RPMI7951 (cell line): ENCODE measurements around the gene TBC1D2B. TPM values are rescaled to one million over a fixed set of nuclear protein-coding genes. Genes with fewer than 3 reads are reported as not detected.
"Not testable (repeated sequence)": the region's sequence is repeated elsewhere in the genome, so short reads cannot be mapped to it uniquely, and the experiment has no call there.

Experiments used
- DNase-seq: peaks from one replicate; pipeline ENCODE4 v3.0.0-alpha.2; 2012; ENCODE audit warnings: low read depth
- total RNA-seq: library from RNA; depleted of rRNA; stranded (reverse); fragments of >200 nt; shearing (Covaris generic); gene quantifications from 2 replicates; pipeline ENCODE4 v1.2.3, GENCODE V29; 2014

The TBC1D2B gene
- total RNA-seq, 1 experiment from 2014 or later, result 14.5 TPM

DNA sequence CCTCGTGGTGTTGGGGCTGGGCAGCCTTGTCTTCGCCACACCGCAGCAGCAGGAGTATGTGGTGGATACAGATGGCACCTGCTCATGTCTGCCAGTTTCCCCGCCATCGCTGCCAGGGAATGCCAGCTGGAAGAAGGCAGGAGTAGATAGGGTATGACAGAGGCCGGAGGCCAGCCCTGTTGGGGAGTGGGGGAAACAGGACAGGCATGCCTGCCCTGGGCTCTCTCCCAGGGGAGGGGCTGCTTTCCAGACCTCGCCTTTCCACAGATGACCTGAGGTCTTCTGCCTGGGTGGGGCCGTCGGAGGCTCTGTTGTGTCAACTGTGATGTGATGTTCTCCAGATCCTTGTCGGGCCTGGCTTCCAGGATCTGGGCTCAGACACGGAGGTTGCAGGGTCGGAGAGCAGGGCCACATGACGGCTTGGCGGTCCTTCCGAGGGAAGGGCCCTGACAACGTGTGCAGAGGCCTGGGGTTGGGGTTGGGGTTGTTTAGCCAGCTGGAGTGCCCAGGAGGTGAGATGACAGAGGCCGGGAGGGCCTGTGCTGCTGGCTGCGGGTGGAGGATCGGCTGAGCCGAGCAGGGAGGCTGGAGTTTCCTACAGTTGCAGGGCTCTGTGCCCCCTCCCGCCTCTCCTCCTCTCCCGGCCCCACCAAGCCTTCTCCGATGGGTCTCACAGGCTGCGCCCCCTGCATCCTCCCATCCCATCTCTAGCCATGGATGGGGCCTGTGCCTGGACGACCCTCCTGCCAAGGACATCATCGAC lies 102.0 kb downstream of the TBC1D2B start:
- no peak for DNase-seq

GRCh38 chr15:77974416-77975331 lies 102.8 kb downstream of the TBC1D2B start:
- no peak for DNase-seq

GRCh38 chr15:77974098-77974414 lies 103.5 kb downstream of the TBC1D2B start:
- peak; percentile 88 for DNase-seq

GRCh38 chr15:77973273-77974097 lies 104.0 kb downstream of the TBC1D2B start:
- DNase-seq, result not testable (repeated sequence)

DNA sequence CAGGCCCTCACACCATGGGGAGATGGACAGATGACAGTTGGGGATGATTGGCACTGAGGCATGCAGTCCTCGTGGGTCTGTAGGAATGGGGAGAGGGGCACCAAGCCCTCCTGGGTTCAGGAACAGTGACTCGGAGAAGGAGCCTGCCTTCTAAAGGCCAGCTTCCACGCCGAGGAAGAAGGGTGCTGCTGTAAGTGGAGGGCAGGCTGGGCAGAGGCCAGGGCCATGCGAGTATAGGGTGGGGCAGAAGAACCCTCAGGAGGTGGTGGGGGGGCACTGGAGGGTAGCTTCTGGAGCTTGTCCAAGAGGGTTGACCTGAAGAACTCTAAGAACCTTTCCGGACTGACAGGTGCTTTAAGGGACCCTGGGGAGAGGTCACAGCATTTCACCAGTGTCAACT lies 104.8 kb downstream of the TBC1D2B start:
- DNase-seq, result not testable (repeated sequence)

DNA sequence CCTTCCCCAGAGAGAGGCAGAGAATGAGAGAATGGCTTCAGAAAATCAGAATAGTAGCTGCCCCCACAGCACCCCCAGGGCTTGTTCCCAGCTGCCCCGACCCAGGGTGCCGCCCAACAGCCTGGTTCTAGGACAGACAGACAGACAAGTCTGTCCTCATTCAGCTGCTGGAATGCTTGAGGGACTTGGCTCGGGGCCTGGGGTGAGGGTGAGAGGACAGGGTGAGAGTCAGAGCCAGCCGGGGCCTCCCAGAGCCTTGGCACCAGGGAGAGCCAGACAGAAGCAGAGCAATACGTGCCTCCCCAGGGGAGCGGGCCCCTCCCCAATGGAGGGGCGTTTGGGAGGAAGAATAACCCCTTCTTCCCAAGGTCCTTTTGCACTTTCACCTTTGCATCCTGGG lies 105.6 kb downstream of the TBC1D2B start:
- DNase-seq, result not testable (repeated sequence)

- not testable (repeated sequence) for DNase-seq
Measured at GRCh38 chr15:77970813-77971360, 106.6 kb downstream of the TBC1D2B start.

GRCh38 chr15:77969055-77969454 lies 108.5 kb downstream of the TBC1D2B start:
- DNase-seq, result no peak

DNA sequence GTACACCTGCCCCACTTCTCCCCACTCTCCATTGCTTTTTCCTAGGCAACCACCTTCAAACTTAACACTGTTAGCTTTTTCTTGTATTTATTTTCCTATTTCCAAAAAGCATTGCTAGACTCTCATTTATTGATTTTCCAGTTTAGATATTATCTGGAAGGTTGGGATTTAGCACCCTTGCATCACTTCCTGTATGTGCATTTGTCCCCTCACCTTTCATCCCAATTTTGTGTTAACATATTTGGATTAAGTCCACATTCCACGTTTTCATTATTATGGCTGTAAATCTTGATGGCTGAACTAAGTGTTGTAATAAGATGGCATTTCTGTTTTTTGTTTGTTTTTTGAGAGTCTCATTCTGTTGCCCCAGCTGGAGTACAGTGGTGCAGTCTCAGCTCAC lies 109.7 kb downstream of the TBC1D2B start:
- DNase-seq, result no peak

DNA sequence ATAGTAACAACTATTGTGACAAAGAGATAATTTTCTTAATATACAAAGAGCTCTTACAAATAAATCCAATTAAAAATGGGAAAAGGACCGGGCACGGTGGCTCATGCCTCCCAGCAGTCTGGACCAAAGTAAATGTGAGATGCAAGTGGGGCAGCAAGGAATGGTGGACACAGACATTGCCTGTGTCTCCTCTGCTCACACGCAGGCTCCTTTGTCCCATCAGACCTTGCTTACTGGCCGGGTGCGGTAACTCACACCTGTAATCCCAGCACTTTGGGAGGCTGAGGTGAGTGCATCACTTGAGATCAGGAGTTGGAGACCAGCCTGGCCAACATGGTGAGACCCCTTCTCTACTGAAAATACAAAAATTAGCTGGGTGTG lies 110.3 kb downstream of the TBC1D2B start:
- not testable (repeated sequence) for DNase-seq

- peak; percentile 65 for DNase-seq
Measured at GRCh38 chr15:77966540-77967234, 110.8 kb downstream of the TBC1D2B start.

- no peak for DNase-seq
Measured at GRCh38 chr15:77964193-77964592, 113.3 kb downstream of the TBC1D2B start.

DNA sequence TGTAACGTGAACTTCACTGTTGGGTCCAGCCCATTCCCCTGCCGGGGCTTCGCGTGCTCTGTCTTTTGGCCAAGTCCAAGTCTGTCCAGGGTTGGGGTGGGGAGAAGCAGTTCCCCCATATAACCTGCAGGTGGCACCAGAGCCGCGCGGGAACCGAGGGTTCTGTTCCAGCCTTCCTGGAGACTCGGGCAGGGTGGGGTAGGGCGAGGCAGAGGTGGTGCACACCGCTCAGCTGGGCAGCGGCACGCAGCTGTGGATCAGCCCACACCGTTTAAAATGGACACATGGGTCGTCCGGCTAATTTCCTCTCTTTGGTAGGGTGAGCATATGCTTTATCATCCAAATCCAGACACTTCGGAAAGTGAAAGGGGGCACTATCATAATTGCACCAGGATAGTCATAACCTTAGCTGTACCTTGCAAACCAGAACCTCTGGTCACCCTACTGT lies 118.1 kb downstream of the TBC1D2B start:
- peak; percentile 66 for DNase-seq

GRCh38 chr15:77958716-77959431 lies 118.6 kb downstream of the TBC1D2B start:
- DNase-seq, result not testable (repeated sequence)

DNA sequence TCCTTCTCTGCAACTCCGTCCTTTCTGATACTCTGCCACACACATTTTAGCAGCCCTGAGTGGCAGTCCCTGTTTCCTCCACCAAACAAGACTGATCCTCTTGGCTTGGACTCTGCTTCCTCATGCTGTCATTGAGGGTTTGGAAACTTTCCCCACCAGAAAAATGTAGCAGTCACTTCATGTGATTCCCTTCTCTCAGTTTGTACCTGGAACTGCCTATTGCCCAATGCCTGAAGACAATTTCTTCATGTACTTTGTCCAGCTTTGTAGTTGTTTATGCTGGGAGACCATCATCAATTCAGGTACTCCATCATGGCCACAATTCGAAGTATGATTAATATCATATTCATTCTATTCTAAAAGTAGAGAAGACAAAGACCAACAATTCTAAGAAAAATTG lies 119.5 kb downstream of the TBC1D2B start:
- DNase-seq, result not testable (repeated sequence)

DNA sequence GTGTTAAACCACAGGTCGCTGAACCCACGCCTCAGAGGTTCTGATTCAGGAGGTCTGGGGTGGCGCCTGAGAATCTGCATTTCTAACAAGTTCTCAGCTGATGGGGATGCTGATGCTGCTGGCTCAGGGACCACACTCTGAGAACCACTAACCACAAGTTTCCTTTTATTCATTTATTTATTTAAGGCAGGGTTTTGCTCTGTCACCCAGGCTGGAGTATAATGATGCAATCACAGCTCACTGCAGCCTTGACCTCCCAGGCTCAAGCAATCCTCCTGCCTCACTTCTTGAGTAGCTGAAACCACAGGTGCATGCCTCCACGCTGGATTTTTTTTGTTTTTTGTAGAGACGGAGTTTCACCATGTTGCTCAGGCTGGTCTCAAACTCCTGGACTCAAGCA lies 123.6 kb downstream of the TBC1D2B start:
- peak; percentile 38 for DNase-seq

DNA sequence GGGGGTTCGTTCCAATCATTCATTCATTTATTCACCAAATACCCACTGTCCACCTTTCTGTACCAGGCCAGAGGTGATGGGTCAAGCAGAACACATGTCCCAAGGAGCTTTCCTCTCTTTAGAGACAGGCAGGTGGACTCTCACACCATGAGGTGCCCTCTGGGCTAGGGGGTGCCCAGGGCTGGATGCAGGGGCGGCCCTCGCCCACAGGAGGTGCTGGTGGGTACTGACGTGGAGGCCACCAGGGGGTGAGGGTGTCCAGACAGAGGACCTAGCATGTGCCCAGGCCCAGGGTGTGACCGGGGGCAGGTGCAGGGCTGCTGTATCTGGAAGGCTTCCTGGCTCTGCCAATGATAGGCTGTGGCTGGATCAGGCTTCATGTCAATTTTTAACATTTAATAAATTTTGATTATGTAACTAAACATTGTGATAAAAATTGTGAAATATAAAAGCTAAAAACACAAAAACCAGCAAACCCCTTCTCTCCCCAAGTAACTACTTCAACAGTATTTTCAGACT lies 124.5 kb downstream of the TBC1D2B start:
- not testable (repeated sequence) for DNase-seq

- DNase-seq, result not testable (repeated sequence)
Measured at GRCh38 chr15:77951105-77951786, 126.3 kb downstream of the TBC1D2B start.

- DNase-seq, result not testable (repeated sequence)
Measured at GRCh38 chr15:77950470-77950869, 127.0 kb downstream of the TBC1D2B start.
